GM06990 (cell line): ENCODE data around the gene APEH.

Source experiments
- DNase-seq: peaks from one replicate; pipeline ENCODE4 v3.0.0-alpha.2; 2011; ENCODE audit not compliant: insufficient read length; ENCODE audit errors: extremely low read depth
- H3K27me3 ChIP-seq: replicated peaks from 2 replicates; pipeline ENCODE4 v1.6.0; 2011; ENCODE audit warnings: low read length; ENCODE audit not compliant: control insufficient read depth, insufficient read depth
- H3K36me3 ChIP-seq: 2 replicates; pipeline ENCODE4 v1.5.1; 2011; ENCODE audit warnings: low read length; ENCODE audit not compliant: control insufficient read depth, insufficient read depth
- H3K4me3 ChIP-seq: replicated peaks from 2 replicates; pipeline ENCODE4 v1.5.1; 2011; ENCODE audit warnings: low read depth, mild to moderate bottlenecking, control low read depth, low read length
- TF ChIP-seq, protein P1 (sequence below): IDR thresholded peaks from 2 replicates; pipeline ENCODE4 v1.5.1; 2011; ENCODE audit warnings: low read length, control low read depth, mild to moderate bottlenecking, inconsistent platforms; ENCODE audit not compliant: insufficient read depth, poor library complexity, severe bottlenecking

Gene APEH

DNA sequence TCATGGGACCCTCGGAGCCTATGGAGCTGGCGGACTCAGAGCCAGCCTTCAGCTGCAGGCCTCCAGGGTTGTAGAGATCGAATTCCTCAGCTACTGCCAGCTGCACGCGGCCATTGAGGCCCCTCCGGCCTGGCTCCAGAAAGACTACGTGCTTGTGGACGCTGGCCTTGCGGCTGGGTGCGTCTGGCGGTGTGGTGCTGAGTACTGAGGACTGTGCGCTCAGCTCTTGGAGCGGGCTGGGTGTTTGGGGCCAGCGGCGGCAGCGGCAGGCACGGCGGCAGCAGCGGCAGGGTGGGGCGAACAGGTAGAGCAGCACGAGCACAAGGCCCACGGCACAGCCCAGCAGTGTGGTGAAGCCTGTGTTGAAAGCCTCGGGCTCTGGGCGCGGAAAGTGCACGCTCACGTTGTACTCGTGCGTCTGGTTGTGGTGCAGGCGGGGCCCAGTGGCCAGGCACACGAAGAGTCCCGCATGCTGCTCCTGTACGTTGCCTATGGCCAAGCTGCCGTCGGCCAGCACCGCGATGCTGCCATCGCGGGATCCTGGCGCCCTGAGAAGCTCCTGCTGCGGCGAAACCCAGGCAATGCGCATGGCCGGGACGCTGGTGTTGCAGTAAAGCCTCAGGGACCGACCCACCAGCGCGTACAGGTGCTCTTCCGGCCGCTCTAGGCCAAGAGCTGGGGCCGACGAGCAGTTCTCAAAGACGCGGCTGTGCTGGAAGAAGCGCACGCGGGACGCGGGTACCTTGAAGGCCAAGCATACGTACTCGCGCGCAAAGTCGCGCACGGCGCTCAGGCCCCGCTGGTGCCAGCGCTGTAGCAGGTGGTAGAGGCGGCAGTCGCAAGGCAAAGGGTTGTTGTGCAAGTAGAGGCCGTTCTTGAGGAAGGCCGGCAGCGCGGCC lies 44.1 kb downstream of the APEH start:
- peak; percentile 47 for DNase-seq
- peaks cover 30% of the 10 kb centered on the region for H3K36me3 ChIP-seq
- no peaks in the 10 kb centered on the region for H3K27me3 ChIP-seq
- TF ChIP-seq, protein P1, sequence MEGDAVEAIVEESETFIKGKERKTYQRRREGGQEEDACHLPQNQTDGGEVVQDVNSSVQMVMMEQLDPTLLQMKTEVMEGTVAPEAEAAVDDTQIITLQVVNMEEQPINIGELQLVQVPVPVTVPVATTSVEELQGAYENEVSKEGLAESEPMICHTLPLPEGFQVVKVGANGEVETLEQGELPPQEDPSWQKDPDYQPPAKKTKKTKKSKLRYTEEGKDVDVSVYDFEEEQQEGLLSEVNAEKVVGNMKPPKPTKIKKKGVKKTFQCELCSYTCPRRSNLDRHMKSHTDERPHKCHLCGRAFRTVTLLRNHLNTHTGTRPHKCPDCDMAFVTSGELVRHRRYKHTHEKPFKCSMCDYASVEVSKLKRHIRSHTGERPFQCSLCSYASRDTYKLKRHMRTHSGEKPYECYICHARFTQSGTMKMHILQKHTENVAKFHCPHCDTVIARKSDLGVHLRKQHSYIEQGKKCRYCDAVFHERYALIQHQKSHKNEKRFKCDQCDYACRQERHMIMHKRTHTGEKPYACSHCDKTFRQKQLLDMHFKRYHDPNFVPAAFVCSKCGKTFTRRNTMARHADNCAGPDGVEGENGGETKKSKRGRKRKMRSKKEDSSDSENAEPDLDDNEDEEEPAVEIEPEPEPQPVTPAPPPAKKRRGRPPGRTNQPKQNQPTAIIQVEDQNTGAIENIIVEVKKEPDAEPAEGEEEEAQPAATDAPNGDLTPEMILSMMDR, result no peak
- no peak overlapping the region for H3K4me3 ChIP-seq

DNA sequence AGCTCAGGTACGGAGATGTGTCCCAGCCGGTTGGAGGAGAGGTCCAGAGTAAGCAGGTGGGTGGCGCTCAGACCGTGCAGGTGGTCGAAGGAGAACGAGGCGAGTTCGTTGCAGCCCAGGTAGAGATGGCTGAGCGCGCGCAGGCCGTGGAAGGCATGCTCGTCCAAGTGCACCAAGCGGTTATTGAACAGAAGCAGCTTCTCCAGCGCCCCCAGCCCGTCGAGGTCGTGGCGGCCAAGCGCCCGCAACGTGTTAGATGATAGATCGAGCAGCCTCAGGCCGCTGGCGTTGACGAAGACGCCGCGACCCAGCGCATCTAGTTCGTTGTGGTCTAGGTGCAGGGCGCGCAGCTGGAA lies 44.7 kb downstream of the APEH start:
- TF ChIP-seq, protein P1, result no peak
- Histone ChIP-seq H3K27me3 (no peaks in the 10 kb centered on the region), H3K36me3 (peaks cover 30% of the 10 kb centered on the region), H3K4me3 (peak overlapping the region; percentile 67)
- peak; percentile 52 for DNase-seq

DNA sequence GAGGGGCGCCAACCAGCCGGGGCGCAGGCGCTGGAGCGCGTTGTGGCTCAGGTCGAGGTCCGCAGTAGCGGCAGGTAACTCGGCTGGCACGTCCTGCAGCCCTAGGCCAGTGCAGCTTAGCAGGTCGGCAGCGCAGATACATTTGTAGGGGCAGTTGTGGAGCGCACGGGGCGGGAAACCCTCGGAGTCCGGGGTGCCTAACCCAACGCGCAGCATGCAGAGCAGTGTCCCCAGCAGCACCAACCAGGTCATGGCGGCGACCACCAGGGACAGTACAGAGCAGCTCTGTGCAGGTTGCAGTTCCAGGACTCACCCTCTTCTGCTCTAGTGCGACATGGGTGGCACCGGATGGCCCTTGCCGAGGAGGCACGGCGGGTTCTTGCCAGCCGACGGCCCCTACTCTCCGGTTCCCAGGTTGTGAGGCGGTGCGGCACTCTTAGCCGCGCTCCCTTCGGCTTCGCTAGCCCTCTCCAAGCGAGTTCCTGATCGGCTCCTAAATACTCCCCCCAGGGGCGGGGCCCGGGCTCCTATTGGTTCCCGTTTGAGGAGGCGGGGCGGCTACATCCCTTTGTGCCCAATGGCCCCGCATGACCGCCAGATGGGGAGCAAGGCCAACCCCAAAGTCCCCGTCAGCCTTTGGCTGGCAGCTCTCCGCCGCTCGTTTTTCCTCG lies 45.2 kb downstream of the APEH start, which contains the start of gene AMIGO3:
Gene AMIGO3, minus strand, starts transcription at position 471 of the 671 bp plus-strand sequence. Its CDS starts 219 bp downstream, at position 252.
- peak within 1 kb of the TSS; percentile 67 for H3K4me3 ChIP-seq
- no peaks in the 10 kb centered on the region for H3K27me3 ChIP-seq
- peak; percentile 88 for DNase-seq
- peaks cover 30% of the 10 kb centered on the region for H3K36me3 ChIP-seq
- TF ChIP-seq, protein P1, result peak; percentile 63

DNA sequence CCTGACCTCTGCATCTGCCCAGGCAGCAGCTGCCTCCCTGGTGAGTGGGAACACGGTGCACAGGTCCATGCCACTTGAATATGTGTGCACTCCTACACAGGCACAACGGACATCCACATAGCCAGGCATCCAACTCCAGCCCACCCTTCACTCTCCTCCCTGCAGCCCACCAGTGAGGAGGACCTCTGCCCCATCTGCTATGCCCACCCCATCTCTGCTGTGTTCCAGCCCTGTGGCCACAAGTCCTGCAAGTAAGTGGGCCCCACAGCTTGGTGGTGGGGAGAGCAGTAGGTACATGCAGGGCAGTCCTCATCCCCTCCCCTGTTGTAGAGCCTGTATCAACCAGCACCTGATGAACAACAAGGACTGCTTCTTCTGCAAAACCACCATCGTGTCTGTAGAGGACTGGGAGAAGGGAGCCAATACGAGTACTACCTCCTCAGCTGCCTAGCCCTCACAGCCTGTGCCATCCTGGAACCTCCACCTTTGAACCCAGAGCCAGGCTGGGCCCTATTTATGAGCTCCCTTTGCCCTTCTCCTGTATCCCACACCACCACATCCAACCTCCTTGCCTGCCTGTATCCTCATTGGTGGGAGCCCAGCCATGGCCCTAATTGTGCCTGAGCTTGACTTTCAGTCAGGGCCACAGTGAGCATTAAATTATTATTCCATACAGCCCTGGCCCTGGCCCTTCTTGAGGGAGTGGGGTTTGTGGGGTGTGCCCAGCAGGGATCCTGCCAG lies 46.9 kb downstream of the APEH start:
- H3K4me3 ChIP-seq, result no peak overlapping the region
- no peak for DNase-seq
- peaks cover 29% of the 10 kb centered on the region for H3K36me3 ChIP-seq
- H3K27me3 ChIP-seq, result no peaks in the 10 kb centered on the region
- TF ChIP-seq, protein P1, result no peak

DNA sequence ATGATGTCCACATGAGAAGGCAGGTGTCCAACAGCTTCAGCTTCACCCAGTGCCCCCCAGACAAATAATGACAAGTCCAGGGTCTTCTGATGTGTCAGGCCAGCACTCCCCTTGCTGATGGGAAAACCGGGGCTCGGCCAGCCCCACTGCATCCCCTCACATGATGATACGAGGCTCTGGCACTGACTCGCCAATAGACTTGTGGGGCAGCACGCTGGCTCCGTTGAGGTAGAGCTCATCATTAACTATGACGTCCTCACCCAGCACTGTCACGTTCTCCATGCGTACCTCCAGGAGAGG lies 47.4 kb downstream of the APEH start:
- peaks cover 29% of the 10 kb centered on the region for H3K36me3 ChIP-seq
- H3K4me3 ChIP-seq, result no peak overlapping the region
- no peaks in the 10 kb centered on the region for H3K27me3 ChIP-seq
- TF ChIP-seq, protein P1, result no peak
- DNase-seq, result no peak
